Metanephros (tissue), 1 donor: ENCODE results near the gene EIF5B. TPM values are rescaled to one million over a fixed set of nuclear protein-coding genes. Genes with fewer than 3 reads are reported as not detected.

ENCODE experiments used
- total RNA-seq: library from RNA; depleted of rRNA; stranded (reverse); fragments of >200 nt; gene quantifications from one replicate; pipeline ENCODE4 v1.2.3, GENCODE V29; 2014

EIF5B gene
- total RNA-seq: 28.7 TPM

GRCh38 chr2:99337113-99338028 is at the start of gene EIF5B:
Gene EIF5B (plus strand): TSS chr2:99337389. CDS start chr2:99337555, 166 bp downstream.

GRCh38 chr2:99301097-99301496 is 36.1 kb upstream of the EIF5B start, which contains the start of gene LYG1:
Gene LYG1 (minus strand): TSS chr2:99301197. CDS start chr2:99295670, 5,527 bp downstream.

GRCh38 chr2:99335911-99336803 is 1.0 kb upstream of the EIF5B start, which contains the start of gene TXNDC9:
Gene TXNDC9 (minus strand): TSS chr2:99336333. CDS start chr2:99333210, 3,123 bp downstream.

Other genes with a start within 250 kb of the EIF5B start
- 8.7 TPM for gene C2orf15, start 195.7 kb upstream of the EIF5B start, total RNA-seq
- 14.7 TPM for gene TSGA10, start 182.4 kb upstream of the EIF5B start, total RNA-seq
- gene LIPT1, start 182.4 kb upstream of the EIF5B start, total RNA-seq: 9.9 TPM
- gene MITD1, start 156.3 kb upstream of the EIF5B start, total RNA-seq: 25.1 TPM
- gene MRPL30, start 156.2 kb upstream of the EIF5B start, total RNA-seq: 35.4 TPM
- not detected for gene LYG2, start 81.7 kb upstream of the EIF5B start, total RNA-seq
- gene LYG1, start 36.2 kb upstream of the EIF5B start, total RNA-seq: 1.1 TPM
- 24.6 TPM for gene TXNDC9, start 1.1 kb upstream of the EIF5B start, total RNA-seq
- gene REV1, start 152.6 kb downstream of the EIF5B start, total RNA-seq: 79.2 TPM